ENCODE measurements around the gene IFT122. TPM values are rescaled to one million over a fixed set of nuclear protein-coding genes. Genes with fewer than 3 reads are reported as not detected.
"Not testable (repeated sequence)": the region's sequence is repeated elsewhere in the genome, so short reads cannot be mapped to it uniquely, and the experiment has no call there.

IFT122 gene
- total and polyA plus RNA-seq, 10 donors: 5.2 to 31.3 (median 18.1) TPM

DNA sequence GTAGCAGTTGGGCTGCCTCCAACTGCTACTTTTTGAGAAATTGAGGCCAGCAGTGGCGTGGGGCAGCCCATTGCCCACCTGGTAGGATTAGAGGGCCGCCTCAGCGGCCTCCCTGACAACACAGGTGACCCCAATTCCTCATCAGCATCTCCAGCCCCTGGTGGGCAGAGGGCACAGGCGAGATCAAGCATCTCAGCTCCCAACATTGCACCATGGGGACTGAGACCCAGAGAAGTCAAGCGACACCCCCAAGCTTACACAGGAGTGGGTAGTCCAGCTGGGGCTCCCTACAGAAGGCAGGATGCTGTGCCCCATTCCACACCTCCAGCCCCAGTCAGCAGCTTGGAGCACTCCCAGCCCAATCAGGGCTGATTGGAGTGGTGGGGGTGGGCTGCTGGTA, 102.7 kb downstream of the IFT122 start:
- intact Hi-C loops (cut with DNase I; ENCODE audit: low total_unique reads): no loop called here
- H3K9me3 ChIP-seq: no peaks in the 10 kb centered on the region
- no peaks in the 10 kb centered on the region for H3K4me1 ChIP-seq
- H3K27me3 ChIP-seq (replicated peaks in 1 of 7): no peaks in the 10 kb centered on the region
- TF ChIP-seq CTCF (IDR thresholded peaks at IDR 0.05 in 8 of 11, conservative IDR thresholded peaks at IDR 0.05 in 3 of 11): no peak
- H3K27ac ChIP-seq: no peak overlapping the region
- DNase-seq: no peak
- 72 to 96% (median 93%) methylated on average over 3 to 5 of the region's 5 CpGs for WGBS, 5 donors
- no peak overlapping the region for H3K4me3 ChIP-seq
- no peaks in the 10 kb centered on the region for H3K36me3 ChIP-seq

- no peak within 1 kb of the TSS for H3K4me3 ChIP-seq
- DNase-seq: no peak
- TF ChIP-seq POLR2AphosphoS5 (IDR thresholded peaks at IDR 0.05): no peak
- no peak for TF ChIP-seq POLR2A (IDR thresholded peaks at IDR 0.05)
- no peak for TF ChIP-seq CTCF (IDR thresholded peaks at IDR 0.05 in 8 of 11, conservative IDR thresholded peaks at IDR 0.05 in 3 of 11)
- H3K36me3 ChIP-seq: no peaks in the 10 kb centered on the region
- no peaks in the 10 kb centered on the region for H3K9me3 ChIP-seq
- intact Hi-C loops (cut with DNase I; ENCODE audit: low total_unique reads): no loop called here
- no peaks in the 10 kb centered on the region for H3K27me3 ChIP-seq (replicated peaks in 1 of 7)
- no peaks in the 10 kb centered on the region for H3K4me1 ChIP-seq
- no peak within 1 kb of the TSS for H3K27ac ChIP-seq
- WGBS, 5 donors: 84 to 99% (median 92%) methylated on average over 12 to 16 of the region's 16 CpGs
Measured at GRCh38 chr3:129543156-129543790, 103.2 kb downstream of the IFT122 start, which contains the start of gene H1-8. TSS of gene H1-8 (plus strand) at chr3:129543175. CDS start at chr3:129543219, 44 bp downstream.

DNA sequence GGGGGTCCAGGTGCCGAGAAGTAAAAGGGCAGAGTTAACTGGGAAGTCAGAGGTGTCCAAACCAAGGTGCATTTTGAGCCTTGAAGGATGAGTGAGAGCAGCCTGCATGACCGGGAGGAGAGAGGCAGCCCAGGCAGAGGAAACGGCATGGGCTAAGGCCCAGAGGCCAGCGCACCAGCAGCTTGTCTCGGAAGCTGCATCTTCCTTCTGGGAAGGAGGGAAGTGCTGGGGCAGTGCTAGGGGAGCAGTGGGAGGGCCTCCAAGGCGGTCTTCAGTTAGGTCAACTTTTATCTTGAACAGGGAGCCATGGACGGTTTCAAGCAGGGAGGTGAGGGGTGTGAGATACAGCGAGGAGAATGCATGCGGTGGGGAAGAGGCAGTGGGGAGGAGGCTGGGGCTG, 104.0 kb downstream of the IFT122 start:
- WGBS, 5 donors: 77 to 90% (median 86%) methylated on average over 9 of the region's 9 CpGs
- Histone ChIP-seq H3K9me3 (no peaks in the 10 kb centered on the region), H3K27me3 (replicated peaks in 1 of 7) (no peaks in the 10 kb centered on the region)

GRCh38 chr3:129545951-129546350, 105.9 kb downstream of the IFT122 start:
- H3K9me3 ChIP-seq; H3K4me1 ChIP-seq; DNase-seq; intact Hi-C loops (cut with DNase I; ENCODE audit: low total_unique reads); H3K36me3 ChIP-seq; H3K4me3 ChIP-seq; H3K27me3 ChIP-seq (replicated peaks in 1 of 7); H3K27ac ChIP-seq: not testable (repeated sequence)
- 86 to 97% (median 91%) methylated on average over 3 of the region's 3 CpGs for WGBS, 5 donors

More for the DNA sequence above, 104.0 kb downstream of the IFT122 start:
- TF ChIP-seq POLR2AphosphoS5 (IDR thresholded peaks at IDR 0.05) (no peak), CTCF (IDR thresholded peaks at IDR 0.05 in 8 of 11, conservative IDR thresholded peaks at IDR 0.05 in 3 of 11) (no peak), POLR2A (IDR thresholded peaks at IDR 0.05) (no peak)
- DNase-seq: no peak
- H3K4me1 ChIP-seq: no peaks in the 10 kb centered on the region
- H3K27ac ChIP-seq: no peak overlapping the region
- H3K36me3 ChIP-seq: no peaks in the 10 kb centered on the region
- no peak overlapping the region for H3K4me3 ChIP-seq
- intact Hi-C loops (cut with DNase I; ENCODE audit: low total_unique reads): no loop called here

DNA sequence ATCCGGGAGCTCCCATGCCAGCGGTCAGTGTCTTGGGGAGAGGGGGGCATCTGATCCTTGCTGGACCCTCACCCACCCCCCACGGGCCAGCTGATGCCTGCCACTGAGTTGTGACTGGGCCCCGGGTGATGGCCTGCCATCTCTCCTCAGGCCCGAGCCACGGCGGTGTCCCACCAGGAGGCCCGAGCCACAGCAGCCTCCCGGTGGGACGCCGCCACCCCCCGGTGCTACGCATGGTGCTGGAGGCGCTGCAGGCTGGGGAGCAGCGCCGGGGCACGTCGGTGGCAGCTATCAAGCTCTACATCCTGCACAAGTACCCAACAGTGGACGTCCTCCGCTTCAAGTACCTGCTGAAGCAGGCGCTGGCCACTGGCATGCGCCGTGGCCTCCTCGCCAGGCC, 107.2 kb downstream of the IFT122 start:
- H3K4me3 ChIP-seq: no peak overlapping the region
- intact Hi-C loops (cut with DNase I; ENCODE audit: low total_unique reads): no loop called here
- H3K27me3 ChIP-seq (replicated peaks in 1 of 7): no peaks in the 10 kb centered on the region
- H3K36me3 ChIP-seq: no peaks in the 10 kb centered on the region
- no peak for DNase-seq
- H3K27ac ChIP-seq: no peak overlapping the region
- WGBS, 5 donors: 91 to 100% (median 95%) methylated on average over 6 to 24 of the region's 24 CpGs
- TF ChIP-seq POLR2AphosphoS5 (IDR thresholded peaks at IDR 0.05): no peak
- no peak for TF ChIP-seq CTCF (IDR thresholded peaks at IDR 0.05 in 8 of 11, conservative IDR thresholded peaks at IDR 0.05 in 3 of 11)
- no peak for TF ChIP-seq POLR2A (IDR thresholded peaks at IDR 0.05)
- no peaks in the 10 kb centered on the region for H3K9me3 ChIP-seq
- H3K4me1 ChIP-seq: peaks cover 0 to under 1% (median 0%) of the 10 kb centered on the region in 6 donors

Measured in spleen (tissue), 11 donors.